ENCODE results near the gene CCDC146.
A peak's percentile ranks its signal among the peaks of the same experiment; 100 is the strongest.

The CCDC146 gene

DNA sequence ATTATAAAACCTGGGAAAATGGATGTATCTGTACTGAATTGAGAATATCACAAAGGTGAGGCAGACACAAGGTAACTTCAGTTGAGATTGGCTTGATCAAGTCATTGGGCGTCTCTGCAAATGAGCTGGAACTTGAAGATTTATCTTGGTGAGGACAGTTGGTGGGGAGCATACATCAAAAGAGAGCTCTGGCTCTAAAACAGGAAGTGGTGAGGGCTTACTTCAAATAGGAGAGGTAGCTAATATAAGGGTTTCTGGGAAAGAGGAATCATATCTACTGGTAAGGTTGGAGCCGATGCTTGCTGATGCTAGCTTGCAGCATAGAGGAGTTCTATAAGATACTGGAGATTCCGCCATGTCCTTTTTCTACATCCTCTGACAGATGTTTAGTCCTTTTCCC is 117.1 kb downstream of the CCDC146 start:
- H3K4me3 ChIP-seq (ENCODE audit: control insufficient read depth, low read depth, low read length), result no peak overlapping the region
- no peak for DNase-seq (ENCODE audit: low read depth)
- TF ChIP-seq, protein P1, sequence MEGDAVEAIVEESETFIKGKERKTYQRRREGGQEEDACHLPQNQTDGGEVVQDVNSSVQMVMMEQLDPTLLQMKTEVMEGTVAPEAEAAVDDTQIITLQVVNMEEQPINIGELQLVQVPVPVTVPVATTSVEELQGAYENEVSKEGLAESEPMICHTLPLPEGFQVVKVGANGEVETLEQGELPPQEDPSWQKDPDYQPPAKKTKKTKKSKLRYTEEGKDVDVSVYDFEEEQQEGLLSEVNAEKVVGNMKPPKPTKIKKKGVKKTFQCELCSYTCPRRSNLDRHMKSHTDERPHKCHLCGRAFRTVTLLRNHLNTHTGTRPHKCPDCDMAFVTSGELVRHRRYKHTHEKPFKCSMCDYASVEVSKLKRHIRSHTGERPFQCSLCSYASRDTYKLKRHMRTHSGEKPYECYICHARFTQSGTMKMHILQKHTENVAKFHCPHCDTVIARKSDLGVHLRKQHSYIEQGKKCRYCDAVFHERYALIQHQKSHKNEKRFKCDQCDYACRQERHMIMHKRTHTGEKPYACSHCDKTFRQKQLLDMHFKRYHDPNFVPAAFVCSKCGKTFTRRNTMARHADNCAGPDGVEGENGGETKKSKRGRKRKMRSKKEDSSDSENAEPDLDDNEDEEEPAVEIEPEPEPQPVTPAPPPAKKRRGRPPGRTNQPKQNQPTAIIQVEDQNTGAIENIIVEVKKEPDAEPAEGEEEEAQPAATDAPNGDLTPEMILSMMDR (conservative IDR thresholded peaks at IDR 0.05; ENCODE audit: control insufficient read depth, insufficient read depth, low read depth, low read length), result no peak

DNA sequence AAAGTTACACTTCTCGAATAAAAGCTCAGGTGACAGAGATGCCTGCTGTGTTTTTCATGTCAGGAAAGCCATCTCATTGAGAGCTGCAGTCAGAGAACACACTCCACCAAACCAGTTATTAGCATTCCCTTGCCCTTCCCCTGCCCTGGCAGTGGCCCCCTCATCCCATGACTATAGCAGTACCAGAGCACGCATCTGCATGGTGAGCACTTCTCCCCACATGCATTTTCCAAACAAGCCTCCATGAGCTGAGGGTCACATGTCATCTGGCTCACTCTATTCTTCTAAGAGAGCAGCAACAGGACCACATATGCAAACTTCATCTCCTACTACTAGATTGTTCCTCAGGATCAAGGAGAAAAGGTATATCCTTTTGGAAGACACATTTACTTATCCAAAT is 119.7 kb downstream of the CCDC146 start:
- H3K4me3 ChIP-seq (ENCODE audit: control insufficient read depth, low read depth, low read length), result no peak overlapping the region
- TF ChIP-seq, protein P1 (conservative IDR thresholded peaks at IDR 0.05; ENCODE audit: control insufficient read depth, insufficient read depth, low read depth, low read length), result no peak
- DNase-seq (ENCODE audit: low read depth), result no peak

DNA sequence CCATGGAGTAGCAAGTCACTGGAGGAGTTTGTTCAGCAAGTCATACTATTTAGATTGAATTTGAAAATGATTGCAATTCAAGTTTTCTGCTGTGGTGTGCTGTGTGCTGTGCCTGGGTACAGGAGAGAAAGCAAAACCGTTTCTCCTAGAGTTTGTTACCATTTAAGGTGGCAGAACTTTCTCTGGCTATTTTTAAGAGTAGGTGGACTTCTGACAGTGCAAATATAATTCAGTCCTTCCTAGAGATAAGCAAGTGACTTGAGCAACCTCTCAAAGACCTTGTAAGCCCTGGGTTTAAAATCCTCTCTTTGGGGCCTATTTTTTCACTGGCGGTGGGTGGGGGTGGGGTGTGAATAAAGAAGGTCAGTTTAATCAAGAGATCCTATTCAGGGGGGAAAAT is 120.1 kb downstream of the CCDC146 start:
- DNase-seq (ENCODE audit: low read depth), result no peak
- TF ChIP-seq, protein P1 (conservative IDR thresholded peaks at IDR 0.05; ENCODE audit: control insufficient read depth, insufficient read depth, low read depth, low read length), result no peak
- H3K4me3 ChIP-seq (ENCODE audit: control insufficient read depth, low read depth, low read length), result no peak overlapping the region

DNA sequence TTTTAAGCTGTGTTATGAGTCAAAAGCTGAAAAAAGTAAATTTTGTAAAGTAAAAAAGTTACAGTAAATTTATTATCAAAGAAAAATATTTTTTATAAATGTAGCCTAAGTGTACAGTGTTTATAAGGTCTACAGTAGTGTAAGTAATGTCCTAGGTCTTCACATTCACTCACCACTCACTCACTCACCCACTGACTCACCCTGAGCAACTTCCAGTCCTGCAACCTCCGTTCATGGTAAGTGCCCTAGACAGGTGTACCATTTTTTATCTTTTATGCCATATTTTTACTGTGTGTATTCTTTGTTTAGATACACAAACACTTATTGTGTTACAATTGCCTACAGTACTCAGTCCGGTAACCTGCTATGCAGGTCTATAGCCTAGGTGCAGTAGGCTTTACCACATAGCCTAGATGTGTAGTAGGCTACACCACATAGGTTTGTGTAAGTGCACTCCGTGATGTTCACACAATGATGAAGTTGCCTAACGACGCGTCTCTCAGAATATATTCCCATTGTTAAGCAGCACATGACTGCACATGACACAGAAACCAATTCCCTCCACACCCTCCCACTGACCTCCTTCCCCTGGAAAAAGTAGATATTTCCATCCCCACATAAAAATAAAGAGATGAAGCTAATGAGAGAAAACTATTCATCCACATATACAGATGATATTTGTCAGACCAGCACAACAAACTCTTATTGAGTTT is 122.0 kb downstream of the CCDC146 start:
- TF ChIP-seq, protein P1 (conservative IDR thresholded peaks at IDR 0.05; ENCODE audit: control insufficient read depth, insufficient read depth, low read depth, low read length), result no peak
- peak; percentile 12 for DNase-seq (ENCODE audit: low read depth)
- H3K4me3 ChIP-seq (ENCODE audit: control insufficient read depth, low read depth, low read length), result no peak overlapping the region

- TF ChIP-seq, protein P1 (conservative IDR thresholded peaks at IDR 0.05; ENCODE audit: control insufficient read depth, insufficient read depth, low read depth, low read length), result no peak
- no peak overlapping the region for H3K4me3 ChIP-seq (ENCODE audit: control insufficient read depth, low read depth, low read length)
- DNase-seq (ENCODE audit: low read depth), result peak; percentile 32
These were observed 122.8 kb downstream of the CCDC146 start for GRCh38 chr7:77245015-77245755.

- TF ChIP-seq, protein P1 (conservative IDR thresholded peaks at IDR 0.05; ENCODE audit: control insufficient read depth, insufficient read depth, low read depth, low read length), result no peak
- no peak overlapping the region for H3K4me3 ChIP-seq (ENCODE audit: control insufficient read depth, low read depth, low read length)
- DNase-seq (ENCODE audit: low read depth), result no peak
These were observed 123.7 kb downstream of the CCDC146 start for GRCh38 chr7:77246026-77246640.
